NCI-H2107 treated with DMSO at 0.1 percent for 48 hours (cell line): Measurements from ENCODE around the gene TPRN.

Source experiments
- DNase-seq: peaks from one replicate; lab custom pipeline; 2025; ENCODE audit not compliant: unreplicated experiment; lab: John Stamatoyannopoulos, UW

Gene TPRN

GRCh38 chr9:137191245-137191644, 9.3 kb downstream of the TPRN start:
- no peak for DNase-seq

GRCh38 chr9:137190315-137190856, 10.2 kb downstream of the TPRN start:
- no peak for DNase-seq

- DNase-seq: no peak
These were observed 10.9 kb downstream of the TPRN start for GRCh38 chr9:137189297-137190295.

- peak; percentile 69 for DNase-seq
These were observed 11.8 kb downstream of the TPRN start, which contains the start of the genes ANAPC2 and SSNA1 for GRCh38 chr9:137188490-137189296. ANAPC2 (minus strand) TSS chr9:137188560; CDS start chr9:137188532, 28 bp downstream. SSNA1 (plus strand) TSS chr9:137188676; CDS start chr9:137188727, 51 bp downstream.

- DNase-seq: no peak
These were observed 12.5 kb downstream of the TPRN start for GRCh38 chr9:137188086-137188489.

GRCh38 chr9:137187386-137187785, 13.2 kb downstream of the TPRN start:
- no peak for DNase-seq

- no peak for DNase-seq
These were observed 14.2 kb downstream of the TPRN start for GRCh38 chr9:137186385-137186784.

GRCh38 chr9:137185921-137186320, 14.6 kb downstream of the TPRN start:
- no peak for DNase-seq

- no peak for DNase-seq
These were observed 15.5 kb downstream of the TPRN start for GRCh38 chr9:137184881-137185660.

- DNase-seq: no peak
These were observed 16.5 kb downstream of the TPRN start for GRCh38 chr9:137183980-137184595.

- no peak for DNase-seq
These were observed 17.7 kb downstream of the TPRN start for GRCh38 chr9:137182836-137183235.

- no peak for DNase-seq
These were observed 18.9 kb downstream of the TPRN start for GRCh38 chr9:137181680-137182079.

GRCh38 chr9:137180491-137180890, 20.1 kb downstream of the TPRN start:
- DNase-seq: no peak

- no peak for DNase-seq
These were observed 20.8 kb downstream of the TPRN start for GRCh38 chr9:137179761-137180160.

GRCh38 chr9:137178939-137179630, 21.5 kb downstream of the TPRN start:
- no peak for DNase-seq

GRCh38 chr9:137178201-137178938, 22.2 kb downstream of the TPRN start:
- DNase-seq: no peak

- DNase-seq: no peak
These were observed 24.0 kb downstream of the TPRN start for GRCh38 chr9:137176302-137177182.
